Activated CD8-positive, alpha-beta memory T cell treated with anti-CD3 and anti-CD28 coated beads for 24 hours (primary cell): Measurements from ENCODE around the gene CCDC78.
"Not testable (repeated sequence)": the region's sequence is repeated elsewhere in the genome, so short reads cannot be mapped to it uniquely, and the experiment has no call there.

ENCODE experiments used
- DNase-seq: peaks from one replicate; pipeline ENCODE4 v3.0.0-alpha.2; 2020

The CCDC78 gene

GRCh38 chr16:722835-723633, 3.2 kb downstream of the CCDC78 start:
- DNase-seq, result no peak

GRCh38 chr16:721765-722540, 4.3 kb downstream of the CCDC78 start:
- peak; percentile 74 for DNase-seq

- DNase-seq, result peak; percentile 92
These were observed 5.1 kb downstream of the CCDC78 start, which contains the start of gene ANTKMT for GRCh38 chr16:720990-721764. Gene ANTKMT (plus strand): TSS chr16:721146. CDS start chr16:721275, 129 bp downstream.

GRCh38 chr16:720447-720989, 5.7 kb downstream of the CCDC78 start:
- DNase-seq, result peak; percentile 85

GRCh38 chr16:719815-720446, 6.3 kb downstream of the CCDC78 start:
- peak; percentile 73 for DNase-seq

- DNase-seq, result no peak
These were observed 7.3 kb downstream of the CCDC78 start for GRCh38 chr16:718922-719321.

GRCh38 chr16:718389-718788, 7.9 kb downstream of the CCDC78 start:
- no peak for DNase-seq

- no peak for DNase-seq
These were observed 8.6 kb downstream of the CCDC78 start for GRCh38 chr16:717450-718245.

GRCh38 chr16:716768-717325, 9.4 kb downstream of the CCDC78 start:
- DNase-seq, result no peak

GRCh38 chr16:716200-716568, 10.1 kb downstream of the CCDC78 start:
- no peak for DNase-seq

GRCh38 chr16:715477-716199, 10.6 kb downstream of the CCDC78 start:
- DNase-seq, result peak; percentile 82

- DNase-seq, result peak; percentile 96
These were observed 11.4 kb downstream of the CCDC78 start, which contains the start of gene METRN for GRCh38 chr16:714558-715476. Gene METRN (plus strand): TSS chr16:715118. CDS start chr16:715290, 172 bp downstream.

GRCh38 chr16:714079-714478, 12.2 kb downstream of the CCDC78 start:
- DNase-seq, result no peak

- not testable (repeated sequence) for DNase-seq
These were observed 13.4 kb downstream of the CCDC78 start for GRCh38 chr16:712740-713250.

- DNase-seq, result peak; percentile 94
These were observed 14.5 kb downstream of the CCDC78 start for GRCh38 chr16:711548-712320.

- no peak for DNase-seq
These were observed 15.2 kb downstream of the CCDC78 start for GRCh38 chr16:711084-711483.

GRCh38 chr16:710500-711075, 15.7 kb downstream of the CCDC78 start:
- DNase-seq, result no peak
